Hippocampal formation (tissue), 2 donors: ENCODE results near the gene LPCAT2.

Source experiments
- DNase-seq, 2 donors: peaks; one replicate each; lab custom pipeline; 2025; lab: John Stamatoyannopoulos, UW

The LPCAT2 gene

GRCh38 chr16:55480228-55480655 is 28.6 kb upstream of the LPCAT2 start:
- peak in 1 of 2 donors; percentile 17 for DNase-seq

GRCh38 chr16:55481023-55481422 is 27.8 kb upstream of the LPCAT2 start:
- DNase-seq: no peak

- DNase-seq: no peak
These were observed 26.8 kb upstream of the LPCAT2 start for GRCh38 chr16:55482056-55482455.

DNA sequence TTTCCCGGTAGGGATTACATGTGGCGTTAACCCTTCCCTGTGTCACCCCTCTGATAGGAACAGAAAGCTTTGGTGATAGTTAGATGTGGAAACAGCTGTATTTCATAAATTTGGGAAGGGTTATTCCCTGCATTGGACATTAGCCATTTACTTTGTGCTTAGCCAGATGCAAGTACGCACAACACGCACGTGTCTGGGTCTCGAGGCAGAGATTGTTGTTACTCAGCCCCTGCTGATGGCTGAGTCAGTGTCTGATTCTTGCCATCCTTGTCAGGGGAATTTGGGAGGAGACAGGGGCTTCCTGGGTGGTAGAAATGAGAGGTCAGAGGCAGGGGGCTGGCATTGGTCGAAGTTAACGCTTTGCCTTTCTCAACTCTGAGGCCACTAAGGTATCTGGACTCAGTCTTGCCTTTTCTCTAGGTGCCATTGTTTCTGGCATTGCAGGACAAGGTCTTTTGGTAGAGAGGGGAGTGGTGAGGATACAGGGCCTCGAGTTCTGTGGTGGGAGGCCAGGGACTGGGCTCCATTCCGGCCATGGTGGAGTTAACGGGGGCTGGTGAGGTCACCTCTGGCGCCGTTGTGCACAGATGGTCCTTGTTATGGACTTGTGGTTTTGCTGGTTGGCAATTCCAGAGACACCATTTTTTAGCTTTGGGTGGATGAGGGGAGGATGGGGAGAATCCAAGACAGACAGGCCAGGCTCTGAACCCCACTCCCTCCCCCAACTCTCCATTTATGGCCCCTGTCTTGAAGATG is 21.6 kb upstream of the LPCAT2 start:
- DNase-seq: no peak

DNA sequence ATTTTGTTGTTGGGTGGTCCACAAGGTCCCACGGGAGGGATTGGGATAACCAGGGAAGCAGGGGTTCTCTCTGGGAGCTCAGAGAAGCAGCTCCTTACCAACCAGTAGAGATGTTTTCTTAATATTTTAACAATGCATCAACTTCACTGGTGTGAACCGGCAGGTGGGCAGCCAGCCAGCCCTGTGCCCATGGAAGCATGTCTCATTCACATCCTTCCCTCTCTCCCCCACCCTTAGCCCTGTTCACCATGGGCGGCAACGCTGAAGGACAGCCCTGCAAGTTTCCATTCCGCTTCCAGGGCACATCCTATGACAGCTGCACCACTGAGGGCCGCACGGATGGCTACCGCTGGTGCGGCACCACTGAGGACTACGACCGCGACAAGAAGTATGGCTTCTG is 20.6 kb upstream of the LPCAT2 start:
- DNase-seq: no peak

- no peak for DNase-seq
These were observed 19.5 kb upstream of the LPCAT2 start for GRCh38 chr16:55489119-55489955.

- DNase-seq: no peak
These were observed 19.0 kb upstream of the LPCAT2 start for GRCh38 chr16:55489956-55490265.

DNA sequence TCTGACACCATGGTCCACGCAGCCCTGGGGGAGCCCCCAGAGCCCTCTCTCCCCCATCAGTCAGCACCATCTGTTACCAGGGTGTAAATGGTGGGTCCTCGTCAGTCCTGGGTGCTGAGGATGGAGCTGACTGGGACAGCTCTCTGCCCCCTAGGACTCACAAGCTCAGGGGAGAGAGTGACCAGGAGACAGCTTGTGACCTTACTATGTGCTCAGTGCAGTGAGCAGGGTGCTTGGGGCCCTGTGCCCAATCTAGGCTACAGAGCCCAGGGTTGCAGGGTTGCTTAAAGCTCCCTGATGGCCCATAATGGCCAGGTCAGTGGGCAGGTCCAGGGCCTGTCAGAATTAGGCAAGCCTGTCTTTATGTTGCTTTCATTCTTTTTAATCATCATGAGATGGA is 18.6 kb upstream of the LPCAT2 start:
- DNase-seq: no peak

- no peak for DNase-seq
These were observed 17.2 kb upstream of the LPCAT2 start for GRCh38 chr16:55491691-55492090.

GRCh38 chr16:55492756-55493380 is 16.0 kb upstream of the LPCAT2 start:
- no peak for DNase-seq

DNA sequence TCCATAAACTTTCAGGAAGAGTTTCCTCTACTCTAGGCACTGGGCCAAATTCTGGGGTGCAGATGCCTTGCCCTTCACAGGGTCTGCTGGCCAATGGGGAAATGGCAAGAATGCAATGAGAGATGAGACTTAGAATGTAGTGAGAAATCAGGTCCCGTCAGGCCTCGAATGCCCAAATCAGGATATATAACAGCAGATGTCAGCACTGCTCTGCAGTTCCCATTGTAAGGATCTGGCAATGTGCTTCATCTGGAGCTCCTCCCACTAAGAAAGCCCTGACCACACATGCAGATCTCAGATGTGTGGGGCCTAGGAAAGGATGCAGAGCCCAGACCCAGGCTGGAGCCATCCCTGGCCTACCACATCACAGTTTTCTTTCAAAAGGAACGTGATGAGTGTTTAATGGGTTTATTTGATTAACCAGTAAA is 13.9 kb upstream of the LPCAT2 start:
- peak; percentile 75 to 77 for DNase-seq

- DNase-seq: no peak
These were observed 13.1 kb upstream of the LPCAT2 start for GRCh38 chr16:55495616-55496289.

GRCh38 chr16:55496509-55497145 is 12.2 kb upstream of the LPCAT2 start:
- no peak for DNase-seq

- no peak for DNase-seq
These were observed 11.3 kb upstream of the LPCAT2 start for GRCh38 chr16:55497558-55497957.

GRCh38 chr16:55498101-55498500 is 10.8 kb upstream of the LPCAT2 start:
- DNase-seq: no peak

DNA sequence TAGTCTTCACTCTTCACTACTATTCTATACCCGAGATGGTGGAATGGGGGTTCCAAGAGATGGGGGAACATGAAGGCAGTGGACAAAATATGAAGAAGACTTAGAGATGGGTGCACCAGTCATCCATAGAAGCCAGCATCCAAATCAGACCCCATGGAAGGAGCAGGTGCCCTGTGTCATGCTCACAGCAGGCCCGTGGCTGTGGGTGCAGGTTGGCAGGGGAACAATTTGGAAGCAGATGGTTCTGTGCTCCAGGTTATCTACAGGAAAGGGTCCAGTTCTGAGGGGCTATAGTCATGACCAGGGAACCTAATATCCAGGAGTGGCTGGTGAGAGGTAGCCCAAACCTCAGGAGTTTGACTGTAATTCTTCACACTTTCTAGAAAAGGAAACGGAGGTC is 9.6 kb upstream of the LPCAT2 start:
- DNase-seq: no peak

GRCh38 chr16:55499951-55500529 is 8.8 kb upstream of the LPCAT2 start:
- DNase-seq: peak in 1 of 2 donors; percentile 34

- DNase-seq: peak; percentile 53 to 68
These were observed 8.3 kb upstream of the LPCAT2 start for GRCh38 chr16:55500530-55501011.

DNA sequence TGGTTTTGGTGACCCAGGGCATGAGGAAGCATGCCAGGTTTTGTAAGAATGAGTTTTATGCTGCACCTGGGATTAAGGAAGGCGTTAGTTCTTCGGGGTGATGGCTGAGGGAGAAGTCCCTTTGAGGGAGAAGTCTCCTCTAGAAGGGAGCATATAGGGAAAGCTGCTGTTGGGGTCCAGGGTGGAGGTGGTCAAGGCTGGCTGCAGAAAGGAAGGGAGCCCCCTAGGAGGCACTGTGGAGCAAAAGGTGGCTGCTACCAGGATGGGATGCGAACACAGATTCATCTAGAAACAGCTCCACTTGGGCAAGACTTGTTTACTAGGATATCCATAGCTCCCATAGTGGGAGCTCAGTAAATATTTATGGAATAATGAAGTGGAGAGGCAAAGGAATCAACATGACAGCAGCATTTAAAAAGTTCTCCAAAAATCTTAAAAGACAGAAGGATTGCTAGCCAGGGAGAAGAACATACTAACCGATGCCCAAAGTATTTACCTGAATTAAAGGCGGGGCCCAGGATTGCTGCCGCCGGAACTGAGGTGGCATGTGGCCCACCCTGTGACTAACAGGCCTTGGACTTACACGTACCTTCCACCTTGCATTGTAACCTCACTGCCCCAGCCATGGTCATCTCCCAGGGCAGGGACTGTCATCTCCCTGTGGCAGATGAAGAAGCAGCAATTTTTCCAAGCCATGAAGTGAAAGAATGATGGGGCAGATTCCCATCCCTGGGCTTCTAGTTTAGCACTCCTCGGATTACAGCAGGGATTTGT is 7.1 kb upstream of the LPCAT2 start:
- no peak for DNase-seq

GRCh38 chr16:55502801-55503366 is 6.0 kb upstream of the LPCAT2 start:
- peak; percentile 93 to 98 for DNase-seq
